Measurements from ENCODE around the gene CDH4.

DNA sequence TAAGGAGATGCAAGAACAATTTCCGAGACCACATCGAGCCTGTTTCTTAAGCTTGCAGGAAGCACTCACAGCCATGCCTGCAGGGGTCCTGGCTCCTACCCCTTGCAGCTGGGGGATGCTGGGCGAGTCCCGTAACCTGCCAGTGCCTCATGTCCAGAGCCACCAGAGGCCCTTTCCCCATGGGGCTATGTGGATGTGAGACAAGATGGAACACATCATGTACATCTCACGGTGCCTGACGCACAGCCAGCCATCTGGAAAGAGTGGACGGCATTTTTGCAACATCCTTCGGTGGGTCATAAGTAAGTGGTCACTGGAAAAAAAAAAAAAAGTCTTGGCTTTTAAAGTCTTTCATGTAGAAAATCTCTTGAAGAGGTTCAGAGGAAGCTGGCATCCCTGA, 72.8 kb downstream of the CDH4 start:
- TF ChIP-seq, protein P1, sequence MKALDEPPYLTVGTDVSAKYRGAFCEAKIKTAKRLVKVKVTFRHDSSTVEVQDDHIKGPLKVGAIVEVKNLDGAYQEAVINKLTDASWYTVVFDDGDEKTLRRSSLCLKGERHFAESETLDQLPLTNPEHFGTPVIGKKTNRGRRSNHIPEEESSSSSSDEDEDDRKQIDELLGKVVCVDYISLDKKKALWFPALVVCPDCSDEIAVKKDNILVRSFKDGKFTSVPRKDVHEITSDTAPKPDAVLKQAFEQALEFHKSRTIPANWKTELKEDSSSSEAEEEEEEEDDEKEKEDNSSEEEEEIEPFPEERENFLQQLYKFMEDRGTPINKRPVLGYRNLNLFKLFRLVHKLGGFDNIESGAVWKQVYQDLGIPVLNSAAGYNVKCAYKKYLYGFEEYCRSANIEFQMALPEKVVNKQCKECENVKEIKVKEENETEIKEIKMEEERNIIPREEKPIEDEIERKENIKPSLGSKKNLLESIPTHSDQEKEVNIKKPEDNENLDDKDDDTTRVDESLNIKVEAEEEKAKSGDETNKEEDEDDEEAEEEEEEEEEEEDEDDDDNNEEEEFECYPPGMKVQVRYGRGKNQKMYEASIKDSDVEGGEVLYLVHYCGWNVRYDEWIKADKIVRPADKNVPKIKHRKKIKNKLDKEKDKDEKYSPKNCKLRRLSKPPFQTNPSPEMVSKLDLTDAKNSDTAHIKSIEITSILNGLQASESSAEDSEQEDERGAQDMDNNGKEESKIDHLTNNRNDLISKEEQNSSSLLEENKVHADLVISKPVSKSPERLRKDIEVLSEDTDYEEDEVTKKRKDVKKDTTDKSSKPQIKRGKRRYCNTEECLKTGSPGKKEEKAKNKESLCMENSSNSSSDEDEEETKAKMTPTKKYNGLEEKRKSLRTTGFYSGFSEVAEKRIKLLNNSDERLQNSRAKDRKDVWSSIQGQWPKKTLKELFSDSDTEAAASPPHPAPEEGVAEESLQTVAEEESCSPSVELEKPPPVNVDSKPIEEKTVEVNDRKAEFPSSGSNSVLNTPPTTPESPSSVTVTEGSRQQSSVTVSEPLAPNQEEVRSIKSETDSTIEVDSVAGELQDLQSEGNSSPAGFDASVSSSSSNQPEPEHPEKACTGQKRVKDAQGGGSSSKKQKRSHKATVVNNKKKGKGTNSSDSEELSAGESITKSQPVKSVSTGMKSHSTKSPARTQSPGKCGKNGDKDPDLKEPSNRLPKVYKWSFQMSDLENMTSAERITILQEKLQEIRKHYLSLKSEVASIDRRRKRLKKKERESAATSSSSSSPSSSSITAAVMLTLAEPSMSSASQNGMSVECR (CRISPR knock-in tag; IDR thresholded peaks at IDR 0.05), result no peak
- TF ChIP-seq LCOR (CRISPR knock-in tag; IDR thresholded peaks at IDR 0.05) (no peak), ZNF274 (IDR thresholded peaks at IDR 0.05; ENCODE audit: borderline replicate concordance, low read depth, low read length) (no peak), NFIC (IDR thresholded peaks at IDR 0.05) (no peak), CHD4 (IDR thresholded peaks at IDR 0.05; ENCODE audit: insufficient read depth, insufficient replicate concordance, low read depth, low read length, poor library complexity, severe bottlenecking) (no peak), ZEB2 (IDR thresholded peaks at IDR 0.05) (no peak), ZNF584 (CRISPR knock-in tag; IDR thresholded peaks at IDR 0.05; ENCODE audit: low read depth) (no peak), ZFP36 (IDR thresholded peaks at IDR 0.05; ENCODE audit: low read depth, low read length, partially characterized antibody) (no peak), ZNF436 (CRISPR knock-in tag; IDR thresholded peaks at IDR 0.05) (no peak), ZNF707 (CRISPR knock-in tag; conservative IDR thresholded peaks at IDR 0.05) (no peak)
- TF ChIP-seq, protein P2, sequence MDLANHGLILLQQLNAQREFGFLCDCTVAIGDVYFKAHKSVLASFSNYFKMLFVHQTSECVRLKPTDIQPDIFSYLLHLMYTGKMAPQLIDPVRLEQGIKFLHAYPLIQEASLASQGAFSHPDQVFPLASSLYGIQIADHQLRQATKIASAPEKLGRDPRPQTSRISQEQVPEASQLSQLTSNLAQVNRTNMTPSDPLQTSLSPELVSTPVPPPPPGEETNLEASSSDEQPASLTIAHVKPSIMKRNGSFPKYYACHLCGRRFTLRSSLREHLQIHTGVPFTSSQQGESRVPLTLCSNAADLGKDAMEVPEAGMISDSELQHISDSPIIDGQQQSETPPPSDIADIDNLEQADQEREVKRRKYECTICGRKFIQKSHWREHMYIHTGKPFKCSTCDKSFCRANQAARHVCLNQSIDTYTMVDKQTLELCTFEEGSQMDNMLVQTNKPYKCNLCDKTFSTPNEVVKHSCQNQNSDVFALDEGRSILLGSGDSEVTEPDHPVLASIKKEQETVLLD (IDR thresholded peaks at IDR 0.05), result no peak
- TF ChIP-seq, protein P3, sequence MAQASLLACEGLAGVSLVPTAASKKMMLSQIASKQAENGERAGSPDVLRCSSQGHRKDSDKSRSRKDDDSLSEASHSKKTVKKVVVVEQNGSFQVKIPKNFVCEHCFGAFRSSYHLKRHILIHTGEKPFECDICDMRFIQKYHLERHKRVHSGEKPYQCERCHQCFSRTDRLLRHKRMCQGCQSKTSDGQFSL (CRISPR knock-in tag; IDR thresholded peaks at IDR 0.05), result no peak
- TF ChIP-seq, protein P3 (tag; IDR thresholded peaks at IDR 0.05), result no peak
